PFSK-1 (cell line): ENCODE results near the gene ZNF227.

Experiments used
- FOXP2 ChIP-seq: optimal IDR thresholded peaks from 2 replicates; pipeline ENCODE3; 2011; ENCODE audit warnings: borderline replicate concordance, control low read depth, inconsistent platforms; ENCODE audit not compliant: insufficient read depth; ENCODE audit errors: extremely low read length, extremely low read depth
- POLR2AphosphoS5 ChIP-seq: IDR thresholded peaks from 2 replicates; pipeline ENCODE4 v1.6.1; 2012; ENCODE audit warnings: low read depth, mild to moderate bottlenecking, control low read depth, low read length, moderate library complexity
- SIN3A ChIP-seq: IDR thresholded peaks from 2 replicates; pipeline ENCODE4 v1.6.1; 2012; ENCODE audit warnings: mild to moderate bottlenecking, low read length, moderate library complexity, borderline replicate concordance; ENCODE audit not compliant: insufficient read depth
- TAF1 ChIP-seq: IDR thresholded peaks from 2 replicates; pipeline ENCODE4 v1.6.1; 2012; ENCODE audit warnings: low read length, control low read depth, borderline replicate concordance; ENCODE audit not compliant: insufficient read depth
- TF ChIP-seq, protein P1 (sequence below), 2 experiments: IDR thresholded peaks; 2 replicates each; pipeline versions ENCODE4 v1.6.1 to v1.8.0; 2011 to 2012; ENCODE audit warnings: low read depth in 2 of 2, low read length in 2 of 2, control low read depth in 1 of 2, inconsistent platforms in 1 of 2, mild to moderate bottlenecking in 1 of 2, moderate library complexity in 1 of 2; ENCODE audit not compliant: insufficient read depth in 1 of 2

The ZNF227 gene

DNA sequence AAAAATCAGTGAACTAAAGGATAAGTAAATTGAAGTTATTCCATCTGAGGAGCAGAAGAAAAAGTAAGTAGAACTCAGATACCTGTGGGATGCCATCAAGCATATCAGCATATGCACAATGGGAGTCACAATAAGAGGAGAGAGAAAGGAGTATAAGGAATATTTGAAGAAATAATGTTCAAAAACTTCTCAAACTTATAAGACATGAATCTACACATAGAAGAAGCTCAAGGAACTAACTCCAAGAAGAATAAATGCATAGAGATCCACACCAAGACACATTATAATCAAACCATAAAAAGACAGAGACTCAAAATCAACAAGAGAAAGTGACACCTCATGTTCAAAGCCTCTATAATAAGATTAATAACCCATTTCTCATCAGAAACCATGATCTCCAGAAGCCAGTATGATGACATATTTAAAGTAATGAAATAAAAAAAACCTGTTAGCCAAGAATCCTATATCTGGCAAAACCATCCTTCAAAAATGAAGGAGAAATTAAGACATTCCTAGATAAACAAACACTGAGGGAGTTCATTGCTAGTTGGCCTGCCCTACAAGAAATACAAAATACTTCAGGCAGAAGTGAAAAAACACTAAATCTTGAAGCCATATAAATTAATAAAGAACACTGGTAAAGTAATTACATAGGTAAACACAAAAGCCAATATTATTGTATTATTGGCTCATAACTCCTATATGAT, 43.5 kb downstream of the ZNF227 start:
- TF ChIP-seq, protein P1, sequence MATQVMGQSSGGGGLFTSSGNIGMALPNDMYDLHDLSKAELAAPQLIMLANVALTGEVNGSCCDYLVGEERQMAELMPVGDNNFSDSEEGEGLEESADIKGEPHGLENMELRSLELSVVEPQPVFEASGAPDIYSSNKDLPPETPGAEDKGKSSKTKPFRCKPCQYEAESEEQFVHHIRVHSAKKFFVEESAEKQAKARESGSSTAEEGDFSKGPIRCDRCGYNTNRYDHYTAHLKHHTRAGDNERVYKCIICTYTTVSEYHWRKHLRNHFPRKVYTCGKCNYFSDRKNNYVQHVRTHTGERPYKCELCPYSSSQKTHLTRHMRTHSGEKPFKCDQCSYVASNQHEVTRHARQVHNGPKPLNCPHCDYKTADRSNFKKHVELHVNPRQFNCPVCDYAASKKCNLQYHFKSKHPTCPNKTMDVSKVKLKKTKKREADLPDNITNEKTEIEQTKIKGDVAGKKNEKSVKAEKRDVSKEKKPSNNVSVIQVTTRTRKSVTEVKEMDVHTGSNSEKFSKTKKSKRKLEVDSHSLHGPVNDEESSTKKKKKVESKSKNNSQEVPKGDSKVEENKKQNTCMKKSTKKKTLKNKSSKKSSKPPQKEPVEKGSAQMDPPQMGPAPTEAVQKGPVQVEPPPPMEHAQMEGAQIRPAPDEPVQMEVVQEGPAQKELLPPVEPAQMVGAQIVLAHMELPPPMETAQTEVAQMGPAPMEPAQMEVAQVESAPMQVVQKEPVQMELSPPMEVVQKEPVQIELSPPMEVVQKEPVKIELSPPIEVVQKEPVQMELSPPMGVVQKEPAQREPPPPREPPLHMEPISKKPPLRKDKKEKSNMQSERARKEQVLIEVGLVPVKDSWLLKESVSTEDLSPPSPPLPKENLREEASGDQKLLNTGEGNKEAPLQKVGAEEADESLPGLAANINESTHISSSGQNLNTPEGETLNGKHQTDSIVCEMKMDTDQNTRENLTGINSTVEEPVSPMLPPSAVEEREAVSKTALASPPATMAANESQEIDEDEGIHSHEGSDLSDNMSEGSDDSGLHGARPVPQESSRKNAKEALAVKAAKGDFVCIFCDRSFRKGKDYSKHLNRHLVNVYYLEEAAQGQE (IDR thresholded peaks at IDR 0.05; ENCODE audit: insufficient read depth in 1 of 2, low read depth in 2 of 2, low read length in 2 of 2), result no peak
- no peak for TF ChIP-seq SIN3A
- no peak for TF ChIP-seq TAF1
- no peak for TF ChIP-seq FOXP2
- TF ChIP-seq POLR2AphosphoS5, result no peak

DNA sequence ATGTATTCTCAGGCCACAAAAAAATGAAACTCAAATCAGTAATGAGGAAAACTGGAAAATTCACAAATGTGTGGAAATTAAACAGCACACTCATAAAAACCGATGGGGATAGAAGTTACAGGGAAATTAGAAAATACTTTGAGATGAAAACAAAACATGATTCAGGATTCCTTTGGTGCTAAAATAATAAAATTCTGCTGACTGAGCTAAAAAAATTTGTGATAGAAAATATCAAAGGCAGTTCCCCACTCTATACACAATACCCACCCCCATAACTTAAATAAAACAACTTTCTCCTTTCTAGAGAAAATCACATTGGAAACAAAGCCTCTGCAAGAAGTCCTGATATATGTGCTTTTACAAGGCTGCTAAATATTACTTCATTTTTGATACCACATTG, 45.8 kb downstream of the ZNF227 start:
- TF ChIP-seq TAF1, result no peak
- TF ChIP-seq SIN3A, result no peak
- TF ChIP-seq, protein P1 (IDR thresholded peaks at IDR 0.05; ENCODE audit: insufficient read depth in 1 of 2, low read depth in 2 of 2, low read length in 2 of 2), result no peak
- TF ChIP-seq FOXP2, result no peak
- no peak for TF ChIP-seq POLR2AphosphoS5

DNA sequence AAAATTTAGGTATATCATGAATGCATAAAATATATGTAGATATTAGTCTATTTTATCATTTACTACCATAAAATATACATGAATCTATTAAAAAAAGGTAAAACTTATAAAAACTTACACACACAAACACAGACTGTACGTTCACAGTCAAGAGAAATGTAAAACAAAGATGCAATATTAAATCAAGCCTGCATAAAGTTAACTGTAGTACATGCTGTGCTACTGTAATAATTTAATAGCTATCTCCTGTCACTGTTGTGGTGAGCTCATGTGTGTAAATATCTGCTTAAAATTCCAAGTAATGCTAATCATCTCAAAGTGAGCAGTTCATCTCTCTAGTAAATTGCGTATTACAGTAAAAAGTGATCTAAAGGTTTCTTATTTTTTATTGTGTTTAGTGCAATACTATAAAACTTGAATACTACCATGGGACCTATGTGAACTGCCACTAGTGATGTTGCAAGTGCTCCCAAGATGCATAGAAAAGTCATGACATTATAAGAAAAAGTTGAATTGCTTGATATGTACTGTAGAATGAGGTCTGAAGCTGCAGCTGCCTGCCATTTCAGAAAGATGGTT, 46.6 kb downstream of the ZNF227 start:
- TF ChIP-seq SIN3A, result no peak

DNA sequence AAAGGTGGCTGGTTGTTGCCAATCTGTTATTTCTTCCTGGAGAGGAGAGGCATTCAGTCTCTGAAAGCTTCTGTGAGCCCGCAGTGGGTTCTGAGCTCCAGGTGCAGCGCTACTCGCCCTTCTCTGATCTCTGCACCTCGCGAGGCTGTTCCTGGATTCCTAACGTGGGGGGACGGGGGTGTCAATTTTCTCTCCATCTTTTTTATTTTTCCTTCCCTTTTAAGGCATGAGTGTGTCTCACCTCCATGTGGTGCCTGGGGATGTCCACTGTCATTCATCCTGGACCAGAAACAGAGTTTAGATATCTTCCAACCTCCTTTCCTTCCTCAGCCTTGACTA, 48.0 kb downstream of the ZNF227 start:
- TF ChIP-seq TAF1 (no peak), FOXP2 (no peak), POLR2AphosphoS5 (no peak), SIN3A (no peak)
- TF ChIP-seq, protein P1 (IDR thresholded peaks at IDR 0.05; ENCODE audit: insufficient read depth in 1 of 2, low read depth in 2 of 2, low read length in 2 of 2), result no peak

DNA sequence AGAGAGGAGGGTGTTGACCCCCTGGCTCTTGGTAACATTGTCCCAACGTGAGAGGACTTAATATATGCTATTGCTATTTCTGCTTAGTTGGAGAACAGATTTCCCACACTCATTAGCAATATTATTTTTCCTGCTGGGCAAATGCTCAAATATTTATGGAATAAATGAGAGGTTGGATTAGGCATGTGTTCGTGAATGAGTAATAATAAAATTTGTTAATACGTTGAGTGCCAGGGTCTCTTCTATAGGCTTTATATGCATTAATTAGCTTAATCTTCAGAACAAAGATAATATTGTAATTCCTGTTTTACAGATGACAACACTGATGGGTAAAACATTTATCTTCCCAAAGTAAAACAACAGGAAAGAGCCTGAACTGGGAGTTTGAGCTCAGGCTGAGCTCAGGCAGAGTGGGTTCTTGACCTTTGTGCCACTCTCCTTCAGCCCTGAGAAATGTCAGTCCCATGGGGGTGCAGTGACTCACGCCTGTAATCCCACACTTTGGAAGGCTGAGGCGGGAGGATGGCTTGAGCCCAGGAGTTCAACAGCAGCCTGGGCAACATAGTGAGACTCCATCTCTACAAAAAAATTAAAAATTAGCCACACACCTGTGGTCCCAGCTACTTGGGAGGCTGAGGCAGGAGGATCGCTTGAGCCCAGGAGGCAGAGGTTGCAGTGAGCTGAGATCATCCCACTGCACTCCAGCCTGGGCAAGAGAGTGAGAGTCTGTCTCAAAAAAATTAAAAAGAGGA, 48.5 kb downstream of the ZNF227 start:
- TF ChIP-seq, protein P1 (IDR thresholded peaks at IDR 0.05; ENCODE audit: insufficient read depth in 1 of 2, low read depth in 2 of 2, low read length in 2 of 2), result no peak
- no peak for TF ChIP-seq POLR2AphosphoS5
- TF ChIP-seq SIN3A, result no peak
- TF ChIP-seq FOXP2, result no peak
- no peak for TF ChIP-seq TAF1
